NCI-H128 (cell line): ENCODE data around the gene ASB15.
"Not testable (repeated sequence)": the region's sequence is repeated elsewhere in the genome, so short reads cannot be mapped to it uniquely, and the experiment has no call there.

Experiments
- DNase-seq: peaks from one replicate; lab custom pipeline; 2025; ENCODE audit not compliant: unreplicated experiment; lab: John Stamatoyannopoulos, UW

ASB15 gene

GRCh38 chr7:123601530-123601929 lies at the start of gene ASB15:
Gene ASB15 (plus strand): TSS chr7:123601821. CDS start chr7:123614503, 12,682 bp downstream.
- no peak for DNase-seq

GRCh38 chr7:123552134-123552533 lies 49.5 kb upstream of the ASB15 start:
- DNase-seq: not testable (repeated sequence)

GRCh38 chr7:123552641-123553040 lies 49.0 kb upstream of the ASB15 start:
- no peak for DNase-seq

- DNase-seq: no peak
Observed at GRCh38 chr7:123553159-123553558, 48.5 kb upstream of the ASB15 start.

GRCh38 chr7:123555484-123555883 lies 46.1 kb upstream of the ASB15 start:
- no peak for DNase-seq

- DNase-seq: no peak
Observed at GRCh38 chr7:123557016-123557397, 44.6 kb upstream of the ASB15 start.

GRCh38 chr7:123557398-123558288 lies 44.0 kb upstream of the ASB15 start, which contains the start of gene NDUFA5:
Gene NDUFA5 (minus strand): TSS chr7:123557818. CDS start chr7:123557795, 23 bp downstream.
- peak; percentile 99 for DNase-seq

- no peak for DNase-seq
Observed at GRCh38 chr7:123558289-123558874, 43.2 kb upstream of the ASB15 start.

GRCh38 chr7:123562121-123562520 lies 39.5 kb upstream of the ASB15 start:
- DNase-seq: no peak

GRCh38 chr7:123569352-123570010 lies 32.1 kb upstream of the ASB15 start:
- no peak for DNase-seq

- DNase-seq: no peak
Observed at GRCh38 chr7:123570390-123571182, 31.0 kb upstream of the ASB15 start.

GRCh38 chr7:123571187-123571586 lies 30.4 kb upstream of the ASB15 start:
- no peak for DNase-seq

- no peak for DNase-seq
Observed at GRCh38 chr7:123571684-123572083, 29.9 kb upstream of the ASB15 start.

- no peak for DNase-seq
Observed at GRCh38 chr7:123573341-123573740, 28.3 kb upstream of the ASB15 start.

- no peak for DNase-seq
Observed at GRCh38 chr7:123573896-123574467, 27.6 kb upstream of the ASB15 start.

- DNase-seq: no peak
Observed at GRCh38 chr7:123579416-123579815, 22.2 kb upstream of the ASB15 start.

- DNase-seq: peak; percentile 29
Observed at GRCh38 chr7:123580406-123581161, 21.0 kb upstream of the ASB15 start.

GRCh38 chr7:123581162-123581459 lies 20.5 kb upstream of the ASB15 start:
- no peak for DNase-seq

GRCh38 chr7:123583821-123584220 lies 17.8 kb upstream of the ASB15 start:
- no peak for DNase-seq

- no peak for DNase-seq
Observed at GRCh38 chr7:123588376-123588775, 13.2 kb upstream of the ASB15 start.
